Activated CD4-positive, alpha-beta T cell treated with anti-CD3 and anti-CD28 coated beads for 4 hours (primary cell): ENCODE data around the gene AP3S2.

ENCODE experiments used
- DNase-seq, 2 donors: peaks; one replicate each; pipeline ENCODE4 v3.0.0-alpha.2; 2020

The AP3S2 gene

GRCh38 chr15:89812847-89813320 lies 80.9 kb downstream of the AP3S2 start:
- no peak for DNase-seq

- no peak for DNase-seq
These were observed 81.6 kb downstream of the AP3S2 start for GRCh38 chr15:89812011-89812846.

GRCh38 chr15:89810837-89811236 lies 83.0 kb downstream of the AP3S2 start:
- DNase-seq, result no peak

DNA sequence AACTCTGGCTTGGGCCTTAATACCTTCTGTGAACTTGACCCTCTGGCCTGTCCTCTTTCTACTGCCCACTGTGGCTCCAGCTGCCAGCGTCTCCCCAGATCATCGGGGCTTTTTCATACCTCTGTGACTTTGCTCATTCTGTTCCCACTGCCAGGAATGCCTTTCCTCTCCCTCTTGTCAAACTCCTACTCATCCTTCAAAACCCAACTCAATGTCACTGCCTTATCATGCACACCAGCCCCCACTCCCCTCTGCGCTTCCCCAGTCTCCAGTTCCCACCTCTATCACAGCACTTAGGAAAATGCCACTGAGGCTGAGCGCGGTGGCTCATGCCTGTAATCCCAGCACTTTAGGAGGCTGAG lies 84.0 kb downstream of the AP3S2 start:
- DNase-seq, result no peak

DNA sequence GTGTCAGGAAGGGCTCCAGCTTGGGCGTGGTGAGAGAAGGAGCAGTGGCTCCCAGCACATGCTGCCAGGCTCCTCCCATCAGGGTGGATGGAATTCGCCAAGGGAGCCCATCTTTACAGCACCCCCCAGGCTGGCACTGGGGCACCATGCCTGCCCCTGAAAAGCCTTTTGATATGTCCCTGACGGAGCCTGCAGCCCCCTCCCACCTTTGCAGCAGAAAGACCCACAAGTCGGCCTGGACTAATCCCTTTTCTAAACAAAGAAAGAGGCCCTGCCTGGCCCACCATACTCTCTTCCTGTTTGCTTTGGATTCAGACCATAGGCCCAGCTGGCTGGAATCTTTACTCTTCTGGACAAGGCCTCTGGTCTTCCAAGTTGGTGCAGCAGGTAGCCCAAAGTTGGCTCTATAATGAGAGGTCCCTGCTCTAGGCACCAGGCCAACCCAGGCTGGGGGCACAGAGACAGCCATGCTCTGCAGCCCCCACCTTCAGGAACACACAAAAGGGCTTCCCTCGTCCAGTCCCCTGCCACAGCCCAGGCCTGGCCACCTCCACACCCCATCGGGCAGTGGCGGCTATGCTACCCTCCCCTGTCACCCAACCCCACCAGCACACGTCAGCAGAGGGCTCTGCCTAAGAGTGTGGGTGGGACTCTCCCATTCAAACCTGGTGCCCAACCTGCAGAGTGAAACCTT lies 84.6 kb downstream of the AP3S2 start:
- DNase-seq, result no peak

DNA sequence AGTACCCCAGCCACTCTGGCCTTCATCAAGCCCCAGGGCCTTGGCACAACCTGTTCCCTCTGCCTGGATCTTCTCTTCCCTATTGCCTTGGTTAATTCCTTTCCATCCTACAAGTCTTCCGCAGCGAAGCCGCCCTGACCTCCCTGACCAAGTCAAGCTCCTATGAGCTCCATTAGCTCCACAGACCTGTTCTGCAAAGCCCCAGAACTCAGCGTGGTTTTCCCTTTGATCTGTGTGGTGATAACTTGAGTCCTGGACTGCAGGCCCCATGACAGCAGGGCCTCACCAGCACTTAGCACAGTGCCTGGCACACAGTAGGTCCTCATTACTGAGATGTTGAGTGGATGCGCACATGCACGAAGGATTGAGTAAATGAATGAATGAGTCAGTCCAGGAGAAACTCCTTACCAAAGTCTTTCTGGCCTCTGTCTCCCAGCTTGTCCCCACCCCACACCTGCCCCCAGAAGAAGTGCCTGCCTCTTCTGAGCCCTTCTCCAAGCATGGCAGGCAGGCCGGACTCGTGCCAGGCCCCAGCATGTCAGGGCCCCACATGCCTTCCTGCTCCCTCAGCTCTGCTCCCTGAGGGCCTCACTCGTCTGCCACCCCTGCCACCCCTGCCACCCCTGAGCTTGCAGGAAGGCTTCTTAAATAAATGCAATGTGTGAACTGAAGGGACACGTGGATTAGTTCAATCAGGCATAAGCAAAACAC lies 85.5 kb downstream of the AP3S2 start:
- no peak for DNase-seq

DNA sequence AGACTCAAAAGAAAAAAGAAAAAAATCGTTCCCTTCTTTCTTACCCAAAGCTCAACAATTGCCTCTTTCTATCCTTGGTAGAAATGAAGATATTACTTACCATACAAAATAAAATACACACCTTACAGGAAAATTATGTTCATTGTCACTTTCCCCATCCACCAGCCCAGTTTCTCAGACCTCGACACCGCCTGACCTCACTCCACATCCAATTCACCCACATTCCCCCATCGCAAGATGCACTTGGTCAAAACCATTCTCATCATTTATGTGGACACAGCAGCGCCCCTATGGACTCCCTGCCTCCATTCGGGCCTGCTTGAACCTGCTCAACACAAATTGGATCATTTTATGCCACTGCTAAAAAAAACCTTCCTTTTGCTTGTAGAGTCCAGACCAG lies 86.1 kb downstream of the AP3S2 start:
- no peak for DNase-seq

DNA sequence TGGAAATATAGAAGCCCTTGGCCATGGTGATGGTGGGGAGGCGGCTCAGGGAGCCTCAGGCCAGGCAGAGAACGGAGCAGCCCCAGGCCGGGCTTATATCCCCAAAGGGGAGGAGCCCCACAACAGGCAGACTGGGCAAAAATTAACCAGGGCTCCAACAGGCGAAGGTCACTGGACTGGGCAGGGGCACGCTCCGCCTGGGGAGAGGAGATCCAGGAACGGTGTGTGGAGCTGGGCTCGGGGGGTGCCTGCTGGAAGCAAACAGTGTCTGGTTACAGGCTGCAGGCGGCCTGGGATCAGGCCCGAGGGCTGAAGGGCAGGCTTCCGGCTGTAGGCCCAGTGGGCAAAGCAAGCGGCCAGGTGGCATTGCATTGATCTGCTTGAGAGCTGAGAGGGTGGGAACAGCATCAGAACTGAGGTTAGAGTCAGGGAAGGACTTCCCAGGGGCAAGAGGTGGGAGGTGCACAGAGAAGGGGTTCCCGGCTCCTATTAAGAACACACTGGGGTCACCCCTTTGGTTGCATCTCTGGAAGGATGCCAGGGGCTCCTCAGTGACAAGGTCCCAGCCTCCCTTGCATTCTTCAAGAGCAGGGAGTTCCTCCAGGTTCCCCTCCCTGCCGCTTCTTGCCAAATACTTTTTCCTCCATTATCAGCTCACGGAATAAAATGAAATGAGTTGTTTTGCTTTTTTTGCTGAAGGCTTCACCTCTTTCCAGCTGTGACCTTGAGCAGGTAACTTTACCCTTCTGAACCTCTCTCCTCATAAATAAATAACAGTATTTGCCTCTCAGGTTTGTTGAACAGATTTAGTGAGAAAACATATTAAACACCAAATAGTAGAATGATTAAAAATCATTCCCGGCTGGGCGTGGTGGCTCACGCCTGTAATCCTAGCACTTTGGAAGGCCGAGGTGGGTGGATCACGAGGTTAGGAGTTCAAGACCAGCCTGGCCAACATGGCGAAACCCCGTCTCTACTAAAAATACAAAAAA lies 86.9 kb downstream of the AP3S2 start:
- DNase-seq, result no peak

GRCh38 chr15:89806210-89806558 lies 87.6 kb downstream of the AP3S2 start:
- DNase-seq, result no peak

- DNase-seq, result no peak
These were observed 88.3 kb downstream of the AP3S2 start for GRCh38 chr15:89805241-89806209.

GRCh38 chr15:89803941-89804800 lies 89.6 kb downstream of the AP3S2 start:
- DNase-seq, result no peak

DNA sequence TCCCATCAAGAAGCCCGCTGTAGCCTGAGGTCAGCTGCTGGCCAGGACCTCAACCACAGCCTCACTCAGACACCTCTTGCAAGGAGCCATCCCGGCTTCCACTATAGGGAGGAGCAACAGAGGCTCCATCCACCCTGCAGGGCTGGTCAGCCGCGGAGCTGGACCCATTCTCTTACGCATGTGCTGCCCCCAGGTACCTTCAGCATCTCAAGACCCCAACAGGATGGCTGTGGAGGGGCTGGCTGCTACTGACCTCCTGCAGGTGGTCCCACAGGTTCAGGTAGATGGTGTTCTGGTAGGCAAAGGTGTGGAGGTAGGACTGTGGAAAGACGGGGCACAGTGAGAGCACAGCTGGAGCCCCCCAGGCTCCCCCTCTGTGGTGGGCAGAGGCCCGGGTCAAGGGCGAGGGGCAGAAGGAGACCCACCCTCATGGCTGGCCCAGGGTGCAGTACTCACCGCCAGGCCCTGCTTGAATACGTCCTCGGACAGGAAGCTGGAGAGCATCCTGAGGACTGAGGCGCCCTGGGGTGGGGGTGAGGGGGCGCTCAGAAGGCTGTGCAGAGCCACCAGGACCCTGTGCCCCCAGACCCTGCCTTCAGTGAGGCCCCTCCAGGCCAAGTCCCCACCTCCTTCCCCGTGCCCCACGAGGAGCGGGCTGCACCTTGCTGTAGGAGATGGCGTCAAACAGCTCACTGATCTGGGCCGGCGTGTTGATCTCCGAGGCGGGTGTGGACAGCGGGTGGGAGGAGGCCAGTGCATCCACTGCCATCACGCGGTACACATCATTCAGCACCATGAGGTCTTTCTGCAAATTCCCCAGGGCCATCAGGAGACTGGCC lies 90.6 kb downstream of the AP3S2 start:
- DNase-seq, result no peak

GRCh38 chr15:89802231-89802928 lies 91.4 kb downstream of the AP3S2 start:
- no peak for DNase-seq

GRCh38 chr15:89801471-89802195 lies 92.2 kb downstream of the AP3S2 start:
- no peak for DNase-seq

DNA sequence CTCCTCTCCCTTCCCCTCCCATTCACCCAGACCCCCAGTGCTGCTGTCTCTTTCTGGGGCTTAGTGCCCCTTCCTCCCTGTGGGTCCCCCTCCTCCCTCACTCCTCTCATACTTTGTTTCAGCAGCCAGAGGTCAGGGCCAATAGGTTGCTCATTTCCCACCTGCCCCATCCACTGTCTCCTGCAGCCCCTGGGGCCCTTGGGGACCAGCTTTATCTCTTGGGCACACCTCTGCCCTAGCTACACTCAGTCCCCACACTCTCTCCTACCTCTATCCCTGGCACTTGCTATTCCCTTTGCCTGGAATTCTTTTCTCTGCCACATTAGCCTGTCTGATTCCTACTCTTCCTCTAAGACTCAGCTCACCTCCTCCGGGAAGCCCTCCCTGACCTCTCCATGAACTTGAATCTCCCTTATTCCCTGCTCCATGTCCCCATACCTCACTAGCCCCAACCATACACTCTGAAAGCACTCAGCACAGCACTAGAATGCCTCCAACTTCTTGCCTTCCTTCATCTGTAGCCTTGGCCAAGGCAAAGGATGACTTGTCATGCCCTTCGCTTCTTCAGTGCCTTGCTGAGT lies 93.8 kb downstream of the AP3S2 start:
- no peak for DNase-seq

DNA sequence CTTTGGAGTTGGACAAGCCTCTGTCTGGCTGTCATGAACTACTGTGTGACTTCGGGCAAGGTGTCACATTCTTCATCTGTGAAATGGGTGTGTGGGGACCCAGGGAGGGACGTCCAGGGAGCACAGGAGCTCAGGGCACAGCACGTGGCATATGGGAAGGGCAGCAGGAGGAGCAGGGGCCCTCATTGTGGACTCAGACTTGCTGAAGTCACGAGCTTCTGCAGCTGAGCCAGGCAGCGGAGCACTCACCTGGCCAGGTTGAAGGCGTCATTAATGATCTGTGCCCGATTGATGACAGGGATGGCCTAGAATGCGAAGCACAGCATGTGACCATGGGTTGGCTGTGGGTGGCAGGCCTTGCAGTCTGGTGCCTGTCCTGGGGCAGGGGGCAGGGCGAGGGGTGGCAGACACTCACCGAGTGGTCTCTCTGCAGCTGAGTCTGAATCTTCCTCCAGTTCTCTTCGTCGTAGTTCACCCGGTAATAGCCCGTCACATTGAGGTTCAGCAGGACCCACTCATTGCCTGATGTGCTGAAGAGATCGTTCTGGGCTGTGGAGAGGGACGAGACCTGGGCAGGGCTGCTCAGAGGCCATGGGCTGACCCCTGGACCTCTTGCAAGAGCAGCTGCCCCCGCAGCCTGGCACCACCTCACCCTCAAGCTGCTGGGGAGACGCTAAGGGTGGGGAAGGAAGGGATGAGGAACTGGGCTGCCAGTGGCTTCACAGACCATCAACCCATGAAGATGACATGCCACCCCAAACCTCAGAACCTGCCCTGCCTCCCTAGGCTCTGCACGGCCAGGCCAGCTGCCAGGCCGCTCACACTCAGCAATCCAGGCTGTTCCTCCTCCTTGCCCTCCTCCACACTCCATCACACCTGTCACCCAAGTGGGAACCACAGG lies 94.5 kb downstream of the AP3S2 start:
- no peak for DNase-seq
